Activated CD8-positive, alpha-beta memory T cell treated with anti-CD3 and anti-CD28 coated beads for 1 hour (primary cell): ENCODE measurements around the gene SRSF3.
"Not testable (repeated sequence)": the region's sequence is repeated elsewhere in the genome, so short reads cannot be mapped to it uniquely, and the experiment has no call there.

ENCODE experiments used
- DNase-seq, 2 donors: peaks; one replicate each; pipeline ENCODE4 v3.0.0-alpha.2; 2020; ENCODE audit warnings: low read depth in 1 of 2; ENCODE audit errors: extremely low read depth in 1 of 2

Gene SRSF3

DNA sequence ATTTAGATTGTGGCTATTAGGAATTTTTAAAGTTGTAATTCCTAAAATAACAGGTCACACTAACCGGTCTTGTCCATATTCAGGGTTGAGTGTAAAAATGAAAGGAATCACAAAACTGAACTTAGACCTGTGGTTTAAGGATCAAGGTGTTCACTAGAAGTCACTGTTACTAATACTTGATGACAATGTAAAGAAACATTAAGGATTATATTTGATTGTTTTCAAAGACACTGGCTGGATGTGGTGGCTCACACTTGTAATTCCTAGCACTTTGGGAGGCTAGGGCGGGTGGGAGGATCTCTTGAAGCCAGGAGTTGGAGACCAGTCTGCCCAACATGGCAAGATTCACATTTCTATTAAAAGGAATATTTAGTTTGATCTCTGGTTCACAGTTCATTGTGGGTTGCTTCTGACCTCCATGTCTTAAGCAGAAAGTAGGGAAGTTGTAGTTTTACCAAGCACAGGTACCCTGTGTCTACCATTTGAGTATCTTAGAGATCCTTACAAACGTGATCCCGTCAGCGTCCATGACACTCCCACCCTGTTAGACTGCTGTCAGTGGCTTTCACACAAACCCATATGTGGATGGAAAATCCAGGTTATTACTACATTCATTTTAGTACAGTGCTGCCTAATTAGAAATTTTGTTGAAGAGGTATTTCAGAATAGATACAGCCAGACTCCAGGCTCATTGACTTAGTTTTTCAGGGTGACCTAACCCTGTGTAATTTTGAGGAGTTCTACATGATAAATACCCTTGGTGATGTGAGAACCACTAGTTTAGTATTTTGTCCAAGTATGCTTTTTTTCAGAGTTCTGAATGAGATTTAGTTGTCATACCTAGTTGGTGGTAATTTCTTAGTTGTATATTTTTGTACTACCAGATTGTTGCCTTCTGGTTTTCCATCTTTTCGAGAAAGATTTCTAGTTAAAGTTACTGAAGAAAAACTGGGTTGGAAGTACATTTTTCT is 10.2 kb downstream of the SRSF3 start:
- DNase-seq, result no peak

DNA sequence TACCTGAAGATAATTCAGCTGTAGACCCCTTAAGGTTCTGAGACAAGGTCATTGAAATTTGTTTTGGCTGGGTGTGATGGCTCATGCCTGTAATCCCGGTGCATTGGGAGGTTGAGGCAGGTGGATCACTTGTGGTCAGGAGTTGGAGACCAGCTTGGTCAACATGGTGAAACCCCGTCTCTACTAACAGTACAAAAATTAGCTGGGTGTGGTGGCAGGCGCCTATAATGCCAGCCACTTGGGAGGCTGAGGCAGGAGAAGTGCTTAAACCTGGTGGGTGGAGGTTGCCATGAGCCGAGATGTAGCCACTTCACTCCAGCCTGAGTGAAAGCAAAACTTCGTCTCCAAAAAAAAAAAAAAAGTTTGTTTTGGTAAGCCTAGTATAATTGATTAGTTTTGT is 11.0 kb downstream of the SRSF3 start:
- DNase-seq, result no peak

DNA sequence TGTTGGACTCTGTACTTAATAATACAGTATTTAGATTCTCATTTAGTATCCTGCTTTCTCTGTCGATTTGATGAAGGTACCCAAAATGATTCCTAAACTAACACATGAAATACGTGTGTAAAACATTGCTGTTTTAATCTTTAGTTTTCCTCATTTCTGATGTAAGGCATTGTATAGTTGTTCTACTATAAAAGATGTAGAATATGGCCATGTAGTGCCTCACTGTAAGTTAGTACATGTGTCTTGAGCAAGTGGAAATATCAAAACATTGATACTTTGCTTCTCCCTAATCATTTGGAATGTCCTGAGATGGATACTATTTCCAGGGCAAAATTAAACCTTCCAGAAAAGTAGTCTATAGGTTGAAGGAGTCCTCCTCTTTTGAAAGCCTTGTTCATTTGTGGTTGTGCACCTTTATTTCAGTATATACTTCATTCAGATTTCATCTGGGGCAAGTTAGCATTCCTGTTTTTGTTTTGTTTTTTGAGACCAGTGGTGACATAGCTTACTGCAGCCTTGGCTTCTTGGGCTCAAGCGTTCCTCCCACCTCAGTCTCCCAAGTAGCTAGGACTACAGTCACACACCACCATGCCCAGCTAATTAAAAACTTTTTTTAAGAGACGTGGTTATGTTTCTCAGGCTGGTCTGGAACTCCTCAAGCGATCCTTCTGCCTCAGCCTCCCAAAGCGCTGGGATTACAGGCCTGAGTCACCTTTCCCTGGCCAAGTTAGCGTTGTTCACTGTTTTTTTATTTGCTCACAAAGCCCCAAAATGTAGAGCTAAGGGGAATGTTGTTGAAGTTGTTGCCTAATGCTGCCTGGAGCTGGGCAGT is 11.6 kb downstream of the SRSF3 start:
- no peak for DNase-seq

DNA sequence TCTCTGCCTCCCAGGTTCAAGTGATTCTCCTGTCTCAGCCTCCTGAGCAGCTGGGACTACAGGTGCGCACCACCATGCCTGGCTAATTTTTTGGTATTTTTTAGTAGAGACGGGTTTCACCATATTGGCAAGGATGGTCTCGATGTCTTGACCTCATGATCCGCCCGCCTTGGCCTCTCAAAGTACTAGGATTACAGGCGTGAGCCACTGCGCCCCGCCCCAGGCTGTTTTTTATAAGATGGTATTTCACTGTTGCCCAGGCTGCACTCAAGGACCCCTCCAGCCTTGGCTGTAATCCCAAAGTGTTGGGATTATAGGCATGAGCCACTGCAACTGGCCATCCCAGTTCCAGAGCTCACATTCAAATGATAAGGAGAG is 13.1 kb downstream of the SRSF3 start:
- DNase-seq, result not testable (repeated sequence)

DNA sequence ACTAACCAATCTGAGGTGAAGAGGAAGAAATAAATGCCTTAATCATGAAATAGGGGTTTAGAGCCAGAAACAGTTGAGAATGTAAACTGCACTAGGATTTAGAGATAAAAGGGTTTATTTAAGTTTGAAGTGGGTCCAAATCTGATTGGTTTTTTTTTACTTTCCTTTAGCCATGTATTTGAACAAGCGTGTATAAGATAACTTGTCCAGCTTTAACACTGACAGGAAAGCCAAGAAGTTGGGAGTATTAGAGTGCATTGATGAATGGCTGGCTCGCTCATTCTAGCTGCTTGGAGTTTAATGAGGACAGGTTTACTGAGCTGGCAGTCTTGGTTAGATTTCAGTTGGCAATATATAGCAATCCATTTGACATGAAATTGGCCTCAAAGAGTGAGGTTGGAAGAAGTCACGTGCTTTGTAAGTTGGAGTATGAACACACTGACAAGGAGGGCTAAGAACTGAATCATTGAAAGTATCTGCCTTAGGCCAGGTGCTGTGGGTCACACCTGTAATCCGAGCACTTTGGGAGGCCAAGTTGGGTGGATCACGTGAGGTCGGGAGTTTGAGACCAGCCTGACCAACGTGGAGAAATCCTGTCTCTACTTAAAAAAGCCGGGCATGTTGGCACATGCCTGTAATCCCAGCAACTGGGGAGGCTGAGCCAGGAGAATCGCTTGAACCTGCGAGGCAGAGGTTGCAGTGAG is 13.7 kb downstream of the SRSF3 start:
- no peak for DNase-seq

DNA sequence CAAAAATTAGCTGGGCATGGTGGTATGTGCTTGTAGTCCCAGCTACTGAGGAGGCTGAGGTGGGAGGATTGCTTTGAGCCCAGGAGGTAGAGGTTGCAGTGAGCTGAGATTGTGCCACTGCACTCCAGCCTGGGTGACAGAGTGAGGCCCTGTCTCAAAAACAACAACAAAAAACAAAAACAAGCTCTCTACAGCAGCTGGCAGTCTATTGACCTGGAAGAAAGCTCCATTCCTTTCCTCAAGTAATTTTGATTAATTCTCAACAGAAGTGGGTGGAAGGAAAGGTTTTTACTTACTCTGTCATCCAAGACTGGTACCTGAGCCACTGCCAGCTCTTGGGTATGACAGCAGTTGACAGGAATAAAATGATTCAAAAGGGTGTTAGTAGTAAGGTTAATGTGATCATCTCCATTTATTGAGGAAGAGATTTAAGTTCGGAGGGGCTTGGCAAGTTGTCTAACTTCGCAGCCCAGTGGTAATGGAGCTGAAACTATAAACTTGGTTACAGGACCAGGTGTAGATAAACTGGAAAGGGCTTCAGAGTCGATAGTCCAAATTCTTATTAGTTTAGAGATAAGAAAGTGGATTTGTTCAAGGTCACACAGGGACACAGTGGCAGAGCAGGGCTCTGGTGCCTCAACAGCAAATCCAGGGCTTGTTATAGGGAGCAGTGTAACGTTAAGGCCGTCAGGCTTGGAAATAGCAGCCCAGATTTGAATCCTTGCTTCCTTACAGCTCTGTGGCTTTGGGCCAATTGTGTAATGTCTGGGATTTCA is 14.8 kb downstream of the SRSF3 start:
- DNase-seq, result no peak

DNA sequence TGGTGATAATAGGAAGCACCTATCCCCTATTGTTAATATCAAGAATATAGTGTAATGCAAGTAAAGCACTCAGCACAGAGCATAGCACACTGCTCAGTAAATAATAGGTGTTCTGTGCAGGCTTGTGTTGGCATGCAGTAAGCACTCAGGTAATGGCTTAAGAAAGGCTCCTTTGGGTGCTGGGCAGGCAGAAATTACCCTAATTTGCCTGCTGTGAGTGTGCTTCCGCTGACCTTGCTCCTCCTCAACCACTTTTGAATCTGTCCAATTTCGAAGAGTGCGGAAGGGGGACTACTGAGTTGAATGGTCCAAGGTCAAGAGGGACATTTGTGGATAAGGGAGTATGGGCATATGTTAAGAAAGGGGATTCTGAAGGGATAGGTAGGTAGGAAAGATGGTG is 15.4 kb downstream of the SRSF3 start:
- DNase-seq, result no peak

DNA sequence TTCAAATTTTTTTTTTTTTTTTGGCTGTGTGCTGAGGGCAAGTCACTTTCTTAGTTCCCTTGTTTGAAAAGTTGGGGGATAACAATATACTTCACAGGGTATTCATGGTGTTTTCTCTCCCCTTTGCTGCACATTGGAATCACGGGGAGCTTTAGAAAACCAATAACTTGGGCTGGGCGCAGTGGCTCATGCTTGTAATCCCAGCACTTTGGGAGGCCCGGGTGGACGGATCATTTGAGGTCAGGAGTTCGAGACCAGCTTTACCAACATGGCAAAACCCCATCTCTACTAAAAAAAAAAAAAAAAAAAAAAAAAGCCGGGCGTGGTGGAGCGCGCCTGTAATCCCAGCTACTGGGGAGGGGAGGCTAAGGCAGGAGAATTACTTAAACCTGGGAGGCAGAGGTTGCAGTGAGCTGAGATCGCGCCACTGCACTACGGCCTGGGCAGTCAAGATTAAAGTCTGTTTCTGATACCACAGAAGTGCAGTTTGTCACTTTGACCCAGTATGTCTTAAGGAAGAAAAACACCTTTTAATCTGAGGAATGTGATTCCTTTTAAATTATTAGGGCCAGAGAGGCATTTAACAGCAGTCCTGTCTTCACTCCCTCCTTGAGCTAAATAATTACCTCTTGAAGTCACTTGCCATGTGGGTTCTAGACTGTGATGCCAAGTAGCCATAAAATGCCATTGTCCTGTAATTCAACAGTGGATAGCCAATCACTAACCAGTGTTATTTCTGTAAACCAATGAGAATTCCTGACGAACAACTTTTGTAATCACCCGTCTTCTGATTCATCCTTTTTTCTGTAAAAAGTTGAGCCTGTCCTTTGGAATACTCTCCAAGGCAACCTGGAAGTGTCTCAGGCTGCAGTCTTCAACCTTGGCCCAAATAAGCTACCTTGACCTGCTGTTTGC is 16.1 kb downstream of the SRSF3 start:
- DNase-seq, result no peak

DNA sequence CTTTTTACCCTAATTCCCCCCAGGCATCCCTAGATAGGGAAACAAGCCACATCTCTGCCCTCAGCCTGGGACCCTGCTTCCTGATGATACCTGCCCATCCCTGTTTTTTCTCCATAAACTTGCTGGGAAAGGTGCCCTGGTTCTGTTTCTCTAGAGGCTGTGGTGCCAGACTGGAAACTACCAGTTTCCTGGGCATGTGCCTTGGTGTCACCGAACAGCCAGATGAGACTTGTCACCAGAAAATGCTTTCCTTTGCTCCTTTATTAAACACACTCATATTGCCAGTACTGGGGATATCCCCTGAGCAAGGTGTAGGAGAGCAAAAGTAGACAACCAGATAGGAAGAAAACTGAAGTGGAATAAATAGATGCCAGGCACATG is 16.8 kb downstream of the SRSF3 start:
- DNase-seq, result no peak

DNA sequence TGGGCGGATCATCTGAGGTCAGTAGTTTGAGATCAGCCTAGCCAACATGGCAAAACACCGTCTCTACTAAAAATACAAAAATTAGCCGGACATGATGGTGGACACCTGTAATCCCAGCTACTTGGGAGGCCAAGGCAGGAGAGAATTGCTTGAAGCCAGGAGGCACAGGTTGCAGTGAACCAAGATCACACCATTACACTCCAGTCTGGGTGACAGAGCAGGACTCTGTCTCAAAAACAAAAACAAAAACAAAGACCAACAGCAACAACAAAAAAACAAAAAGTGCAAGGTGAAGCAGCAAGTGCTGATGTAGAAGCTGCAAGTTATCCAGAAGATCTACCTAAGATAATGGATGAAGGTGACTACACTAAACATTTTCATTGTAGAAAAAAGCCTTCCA is 17.5 kb downstream of the SRSF3 start:
- DNase-seq, result not testable (repeated sequence)

DNA sequence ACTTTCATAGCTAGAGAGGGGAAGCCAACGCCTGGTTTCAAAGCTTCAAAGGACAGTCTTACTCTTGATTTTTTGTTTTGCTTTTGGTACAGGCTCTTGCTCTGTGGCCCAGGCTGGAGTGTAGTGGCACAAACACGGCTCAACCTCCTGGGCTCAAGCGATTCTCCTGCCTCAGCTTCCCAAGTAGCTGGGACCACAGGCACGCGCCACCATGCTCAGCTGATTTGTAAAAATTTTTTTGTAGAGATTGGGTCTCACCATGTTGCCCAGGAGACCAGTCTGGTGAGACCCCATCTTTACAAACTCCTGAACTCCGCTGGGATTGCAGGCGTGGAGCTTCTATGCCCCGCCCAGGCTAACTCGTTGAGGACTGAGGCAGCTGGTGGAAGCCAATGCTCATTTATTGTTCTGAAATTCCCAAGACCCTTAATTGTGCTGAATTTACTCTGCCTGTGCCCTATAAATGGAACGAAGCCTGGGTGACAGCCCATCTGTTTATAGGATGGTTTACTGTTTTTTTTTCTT is 18.0 kb downstream of the SRSF3 start:
- no peak for DNase-seq

DNA sequence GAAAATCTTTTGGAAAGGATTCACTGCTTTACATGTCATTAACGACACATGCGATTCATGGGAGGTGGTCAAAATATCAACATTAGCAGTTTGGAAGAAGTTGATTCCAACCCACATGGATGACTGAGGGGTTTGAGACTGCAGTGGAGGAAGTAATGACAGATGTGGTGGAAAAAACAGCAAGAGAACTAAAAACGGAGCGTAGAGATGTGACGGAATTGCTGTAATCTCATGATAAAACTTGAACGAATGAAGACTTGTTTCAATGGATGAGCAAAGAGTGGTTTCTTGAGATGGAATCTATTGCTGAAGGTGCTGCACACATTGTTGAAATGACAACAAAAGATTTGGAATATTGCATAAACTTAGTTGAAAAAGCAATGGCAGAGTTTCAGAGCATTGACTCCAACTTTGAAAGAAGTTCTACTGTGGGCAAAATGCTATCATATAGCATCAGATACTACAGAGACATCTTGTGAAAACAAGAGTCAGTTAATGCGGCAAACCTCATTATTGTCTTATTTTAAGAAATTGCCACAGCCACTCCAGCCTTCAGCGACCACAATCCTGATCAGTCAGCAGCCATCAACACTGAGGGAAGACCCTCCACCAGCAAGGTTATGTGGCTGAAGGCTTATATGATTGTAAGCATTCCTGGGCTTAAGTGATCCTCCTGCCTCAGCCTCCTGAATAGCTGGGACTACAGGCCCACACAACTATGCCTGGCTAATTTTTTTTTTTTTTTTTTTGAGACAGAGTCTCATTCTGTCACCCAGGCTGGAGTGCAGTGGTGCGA is 19.2 kb downstream of the SRSF3 start:
- no peak for DNase-seq

DNA sequence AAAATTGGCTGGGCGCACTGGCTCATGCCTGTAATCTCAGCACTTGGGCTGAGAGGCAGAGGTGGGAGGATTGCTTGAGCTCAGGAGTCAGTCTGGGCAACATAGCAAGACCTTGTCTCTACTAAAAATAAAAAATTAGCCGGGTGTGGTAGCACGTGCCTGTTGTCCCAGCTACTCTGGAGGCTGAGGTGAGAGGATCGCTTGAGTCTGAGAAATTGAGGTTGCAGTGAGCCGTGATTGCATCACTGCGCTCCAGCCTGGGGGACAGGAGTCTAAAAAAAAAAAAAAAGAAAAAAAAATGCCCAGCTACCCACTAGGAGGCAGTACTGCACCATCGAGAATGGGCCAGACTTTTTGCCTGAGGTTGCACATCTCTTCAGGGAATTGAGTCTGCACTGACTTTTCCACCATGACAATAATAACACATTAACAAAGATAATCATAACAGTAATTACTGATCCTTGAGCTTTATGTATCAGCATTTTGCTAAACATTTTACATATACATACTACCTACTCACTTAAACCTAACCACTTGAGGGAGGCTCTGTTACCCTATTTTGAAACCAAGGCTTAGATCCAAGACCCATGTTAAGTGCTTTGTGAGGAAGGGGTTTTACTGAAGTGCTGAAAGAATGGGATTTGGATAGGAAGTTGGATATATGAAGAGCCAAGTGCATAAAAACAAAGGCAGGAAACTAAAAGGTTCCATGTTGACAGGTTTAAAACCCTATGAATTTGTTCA is 21.0 kb downstream of the SRSF3 start:
- no peak for DNase-seq

DNA sequence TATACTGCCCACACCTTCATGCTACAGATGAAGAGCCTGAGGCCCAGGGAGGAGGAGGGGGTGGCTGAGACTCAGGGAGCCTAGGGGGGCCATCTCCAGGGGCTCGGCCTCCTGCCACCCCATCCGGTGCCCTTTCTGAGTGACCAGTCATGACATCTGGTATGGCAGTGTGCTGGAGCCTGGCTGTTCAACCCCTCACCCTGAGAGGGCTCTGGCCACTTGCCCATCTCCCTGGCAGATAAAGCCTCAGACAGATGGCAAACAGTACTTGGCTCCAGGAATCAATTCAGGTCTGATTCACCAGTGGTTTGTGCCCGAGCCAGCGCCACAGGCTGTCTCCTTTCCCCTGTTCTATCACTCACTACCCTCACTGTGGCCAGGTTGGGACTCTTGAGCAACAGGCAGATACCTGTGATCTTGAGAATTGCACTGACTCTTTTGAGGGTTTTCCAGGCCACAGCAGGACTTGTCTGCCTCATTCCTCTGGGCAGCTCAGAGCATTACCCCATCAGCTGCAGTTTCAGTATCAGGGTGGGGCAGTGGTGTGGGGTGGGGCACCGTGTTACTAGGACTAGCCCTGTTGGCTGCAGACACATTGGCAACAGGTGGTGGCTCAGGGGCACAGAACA is 22.8 kb downstream of the SRSF3 start:
- DNase-seq, result no peak

DNA sequence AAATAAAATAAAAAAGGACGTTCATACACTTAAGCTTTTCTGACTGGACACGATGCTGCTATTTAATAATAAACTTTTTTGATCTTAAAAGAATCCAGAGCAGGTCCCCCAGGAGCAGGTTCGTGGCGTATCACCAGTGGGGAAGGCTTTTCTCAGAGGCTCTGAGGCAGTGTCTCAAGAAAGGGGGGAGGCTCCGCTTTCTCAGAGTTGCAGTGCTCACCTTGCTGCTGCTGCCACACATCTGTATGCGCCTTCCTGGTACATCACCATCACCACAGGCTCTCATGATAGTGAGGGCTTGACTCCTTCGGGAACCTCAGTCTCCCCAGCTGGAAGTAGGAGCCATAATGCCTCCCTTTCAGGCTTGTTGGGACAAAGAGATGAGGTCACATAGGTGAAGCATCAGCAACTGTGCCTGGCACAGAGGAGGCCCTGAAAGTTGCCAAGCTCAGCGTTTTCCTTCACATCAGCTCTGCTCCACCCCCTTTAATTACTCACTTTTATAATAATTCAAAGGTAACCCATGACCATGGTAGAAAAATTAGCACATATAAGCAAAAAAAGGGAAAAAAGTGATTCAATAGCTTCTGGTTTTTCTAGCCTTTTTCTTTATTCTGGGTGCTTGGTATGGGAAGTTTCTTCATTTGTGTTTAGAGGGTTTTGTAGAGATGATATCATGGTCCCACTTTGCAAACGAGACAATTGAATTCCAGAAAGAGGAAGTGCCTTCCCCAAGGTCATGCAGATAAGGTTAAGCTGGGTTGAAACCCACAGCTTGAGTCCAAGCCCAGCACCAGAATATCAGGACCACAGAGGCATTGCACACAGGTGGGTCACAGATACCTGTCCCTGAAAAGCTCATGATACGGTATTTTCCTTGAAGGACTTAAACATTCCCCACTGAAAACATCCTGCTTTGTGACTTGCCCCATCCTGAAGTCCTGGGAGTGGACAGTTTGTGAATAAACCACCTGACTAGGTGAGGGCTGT is 24.5 kb downstream of the SRSF3 start:
- DNase-seq, result no peak

DNA sequence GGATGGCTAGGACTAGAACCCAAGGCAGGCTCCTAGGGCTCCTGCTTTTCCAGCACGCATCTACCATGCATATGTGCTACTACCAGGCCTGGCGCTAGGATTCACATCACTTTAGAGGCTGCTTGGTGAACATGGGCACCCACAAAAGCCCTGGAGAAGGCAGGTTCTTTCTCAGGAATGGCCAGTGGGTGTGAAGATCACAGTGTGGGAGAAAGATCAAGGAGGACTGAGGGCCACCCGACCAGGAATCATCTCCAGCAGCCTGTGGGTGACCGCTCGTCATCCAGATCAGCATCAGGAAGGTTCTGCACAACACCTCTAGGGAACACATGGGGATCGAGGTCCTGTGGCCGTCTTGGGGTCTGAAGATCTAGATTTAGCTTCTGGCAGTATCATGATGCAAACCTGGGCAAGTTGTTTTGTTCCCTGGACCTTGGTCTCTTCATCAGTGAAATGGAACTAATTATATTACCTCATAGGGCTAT is 27.3 kb downstream of the SRSF3 start:
- DNase-seq, result no peak
